NCI-H526 treated with DMSO at 0.1 percent for 48 hours (cell line): Measurements from ENCODE around the gene ZBTB16.

Source experiments
- DNase-seq: peaks from one replicate; lab custom pipeline; 2025; lab: John Stamatoyannopoulos, UW

The ZBTB16 gene

GRCh38 chr11:114130629-114131277 lies 71.2 kb downstream of the ZBTB16 start:
- DNase-seq: no peak

DNA sequence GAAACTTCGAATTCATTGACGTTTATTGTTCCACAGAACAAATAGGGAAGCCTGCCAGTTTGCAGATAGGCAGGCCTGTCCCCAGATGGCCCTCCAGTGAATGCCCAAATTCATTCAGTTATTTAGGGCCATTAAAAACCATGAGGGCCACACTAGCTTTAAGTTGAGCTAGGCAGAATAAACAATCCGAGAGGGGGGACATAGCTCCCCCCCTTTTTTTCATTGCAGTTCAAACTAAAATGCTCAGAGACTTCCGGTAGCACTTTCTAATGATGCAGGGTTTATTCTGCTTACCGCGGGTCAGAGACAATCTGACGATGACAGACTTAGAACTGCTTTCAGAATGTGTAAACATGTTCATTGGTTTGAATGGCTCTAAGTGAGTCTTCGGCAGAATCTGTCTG lies 72.0 kb downstream of the ZBTB16 start:
- no peak for DNase-seq

DNA sequence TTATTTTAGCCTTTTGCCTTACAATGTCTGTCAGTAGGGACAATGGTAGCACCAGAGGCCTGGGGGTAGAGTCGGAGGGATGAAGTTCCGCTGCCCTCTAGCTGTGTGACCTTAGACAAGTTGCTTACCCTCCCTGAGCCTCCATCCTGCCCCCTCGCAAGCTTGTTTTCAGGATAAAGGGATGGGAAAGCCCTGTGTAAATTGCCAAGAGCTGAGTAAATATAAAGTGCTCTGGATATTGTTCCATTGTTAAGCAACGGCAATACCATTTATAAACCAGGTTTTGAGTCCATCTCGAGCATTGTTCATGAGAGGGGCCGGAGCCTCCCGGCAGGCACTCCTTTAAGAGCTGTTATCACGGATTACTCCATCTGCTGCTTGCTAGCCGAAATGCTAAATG lies 72.9 kb downstream of the ZBTB16 start:
- DNase-seq: no peak

GRCh38 chr11:114132944-114133394 lies 73.5 kb downstream of the ZBTB16 start:
- no peak for DNase-seq

DNA sequence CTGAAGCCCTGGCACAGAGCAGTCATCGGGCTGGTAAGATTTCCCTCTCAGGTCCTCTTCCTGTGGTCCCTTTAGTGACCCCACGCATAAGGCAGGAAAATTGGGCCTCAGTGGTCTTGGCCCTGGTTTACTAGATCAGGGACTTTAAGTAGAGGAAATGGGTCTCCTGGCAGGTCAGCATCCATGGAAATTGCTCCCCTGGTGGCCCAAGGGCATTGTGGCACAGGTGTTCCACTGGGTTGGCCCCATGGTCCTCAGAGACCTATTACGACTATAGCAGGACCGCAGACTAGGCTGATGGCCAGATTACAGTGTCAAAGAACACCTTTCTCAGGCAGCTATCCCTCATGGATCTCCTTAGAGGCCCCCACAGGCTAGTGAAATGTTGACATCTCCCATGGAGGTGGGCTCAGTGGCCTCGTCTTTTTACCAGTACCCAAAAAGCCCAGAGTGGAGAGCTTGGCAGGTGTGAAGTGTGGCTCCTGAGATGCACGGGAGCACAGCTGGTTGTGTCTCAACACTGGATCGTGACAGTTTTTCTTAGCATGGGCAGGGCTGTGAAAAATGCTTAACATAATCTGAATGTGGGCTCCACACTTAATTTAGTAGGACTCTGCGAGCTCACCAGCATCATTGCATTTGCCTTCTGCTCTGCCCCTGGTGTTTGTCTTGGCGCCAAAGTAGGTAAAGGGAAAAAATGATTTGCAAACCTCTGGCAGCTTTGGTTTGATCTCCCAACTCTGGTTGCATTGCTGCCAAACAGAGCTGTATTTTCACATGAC lies 74.2 kb downstream of the ZBTB16 start:
- DNase-seq: no peak

DNA sequence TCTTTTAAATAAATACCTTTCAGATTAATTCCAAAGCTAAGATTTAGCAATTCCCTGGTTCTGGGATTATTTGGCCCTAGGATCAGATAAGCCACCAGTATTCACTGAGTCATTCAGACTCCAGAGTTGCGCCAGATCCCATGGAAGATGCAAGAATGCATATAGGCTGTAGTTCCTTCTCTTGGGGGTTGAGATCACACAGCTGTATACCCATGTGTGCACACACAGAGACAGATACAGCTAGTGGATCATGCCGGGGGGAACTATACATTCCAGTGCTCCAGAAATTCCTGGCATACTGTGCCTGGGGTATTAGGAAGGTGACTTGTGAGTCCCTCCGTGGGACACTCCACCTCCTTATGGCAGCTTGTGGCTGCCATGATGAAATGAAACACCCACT lies 75.4 kb downstream of the ZBTB16 start:
- DNase-seq: no peak

DNA sequence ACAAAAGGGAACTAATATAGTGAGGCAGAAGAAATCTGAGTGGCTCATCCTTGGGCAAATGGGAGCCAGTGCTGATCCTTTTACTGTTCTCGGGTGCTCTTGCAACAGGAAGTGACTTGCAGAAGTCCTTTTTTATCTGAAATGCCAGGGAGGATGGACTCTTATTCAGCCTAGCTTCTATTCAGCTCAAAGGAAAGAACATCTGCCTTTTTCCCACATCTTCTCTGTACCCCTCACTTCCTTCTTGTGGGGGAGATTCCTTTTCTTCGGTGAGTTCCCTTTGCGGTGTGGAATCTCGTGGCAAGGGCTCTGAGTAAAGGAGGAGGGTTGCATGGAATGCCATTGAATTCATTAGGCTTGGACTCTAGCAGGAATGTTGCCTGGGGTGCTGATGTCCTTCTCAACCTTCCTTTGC lies 76.2 kb downstream of the ZBTB16 start:
- no peak for DNase-seq

GRCh38 chr11:114136686-114137640 lies 77.5 kb downstream of the ZBTB16 start:
- DNase-seq: no peak

GRCh38 chr11:114137838-114138237 lies 78.3 kb downstream of the ZBTB16 start:
- DNase-seq: no peak

DNA sequence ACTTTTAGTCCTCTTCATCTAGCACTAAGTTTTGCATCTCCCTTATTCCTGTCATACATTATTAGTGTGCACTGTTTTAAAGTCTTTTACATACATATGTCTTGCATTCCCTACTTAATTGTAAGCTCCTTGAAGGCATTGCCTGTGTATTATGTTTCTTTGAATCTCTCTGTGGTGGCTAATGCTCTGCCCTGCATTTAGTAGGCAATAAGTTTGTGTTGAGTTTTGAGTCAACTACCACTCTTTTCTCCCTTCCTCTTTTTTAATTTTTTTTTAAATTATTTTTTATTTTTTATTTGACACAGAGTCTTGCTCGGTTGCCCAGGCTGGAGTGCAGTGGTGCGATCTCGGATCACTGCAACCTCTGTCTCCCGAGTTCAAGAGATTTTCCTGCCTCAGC lies 78.9 kb downstream of the ZBTB16 start:
- no peak for DNase-seq

- no peak for DNase-seq
Measured at GRCh38 chr11:114140826-114141225, 81.3 kb downstream of the ZBTB16 start.

GRCh38 chr11:114141863-114142580 lies 82.5 kb downstream of the ZBTB16 start:
- no peak for DNase-seq

GRCh38 chr11:114142707-114143106 lies 83.2 kb downstream of the ZBTB16 start:
- DNase-seq: no peak

DNA sequence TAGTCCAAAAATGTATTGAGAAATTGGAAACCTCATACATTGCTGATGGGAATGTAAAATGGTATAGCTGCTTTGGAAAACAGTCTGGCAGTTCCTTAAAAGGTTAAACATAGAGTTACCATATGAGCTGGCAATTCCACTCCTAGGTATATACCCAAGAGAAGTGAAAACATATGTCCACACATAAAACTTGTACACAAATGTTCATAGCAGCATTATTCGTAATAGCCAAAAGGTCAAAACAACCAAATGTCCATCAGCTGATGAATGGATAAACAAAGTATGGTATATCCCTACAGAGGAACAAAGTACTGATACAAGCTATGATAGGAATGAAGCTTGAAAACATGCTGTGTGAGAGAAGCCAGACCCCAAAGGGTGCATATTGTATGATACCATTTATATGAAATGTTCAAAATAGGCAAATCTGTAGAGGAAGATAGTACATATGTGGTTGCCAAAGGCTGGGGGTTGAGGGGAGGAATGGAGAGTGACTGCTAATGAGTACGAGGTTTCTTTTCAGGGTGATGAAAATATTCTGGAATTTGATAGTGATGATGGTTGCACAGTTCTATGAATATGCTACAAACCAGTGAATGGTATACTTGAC lies 85.8 kb downstream of the ZBTB16 start:
- no peak for DNase-seq

GRCh38 chr11:114147375-114148012 lies 88.0 kb downstream of the ZBTB16 start:
- DNase-seq: no peak

GRCh38 chr11:114148013-114148382 lies 88.5 kb downstream of the ZBTB16 start:
- DNase-seq: no peak

DNA sequence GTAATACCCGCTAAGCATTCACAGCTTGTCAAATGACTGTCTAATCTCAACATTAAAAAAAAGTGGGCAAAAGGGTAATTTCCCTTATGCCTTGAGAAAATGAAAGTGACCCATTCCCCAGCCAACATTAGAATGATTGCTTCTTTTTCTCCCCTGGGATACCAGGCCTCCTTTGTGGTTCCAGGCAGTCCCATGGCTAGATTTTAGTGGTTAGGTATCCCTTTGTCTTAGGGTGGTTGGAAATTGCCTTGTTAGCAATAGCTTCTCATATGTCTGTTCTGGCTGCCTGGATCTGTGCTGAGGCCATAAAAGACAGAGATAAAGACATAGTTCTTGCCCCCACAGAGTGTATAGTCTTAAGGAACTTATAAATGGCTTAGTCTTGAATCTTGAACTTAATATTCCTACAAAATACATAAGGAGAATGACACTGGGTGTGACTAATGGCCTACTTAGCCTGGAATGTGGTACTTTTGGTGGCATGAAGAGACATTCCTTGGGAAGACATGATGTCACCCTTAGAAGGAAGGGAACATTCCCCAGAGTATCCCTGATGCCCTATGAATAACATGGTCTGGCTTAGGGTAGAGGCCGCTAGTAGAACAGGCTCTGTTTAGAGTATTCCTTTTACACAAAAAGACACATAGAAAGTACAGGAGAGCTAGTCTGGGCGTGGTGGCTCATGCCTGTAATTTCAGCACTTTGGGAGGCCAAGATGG lies 90.3 kb downstream of the ZBTB16 start:
- no peak for DNase-seq

DNA sequence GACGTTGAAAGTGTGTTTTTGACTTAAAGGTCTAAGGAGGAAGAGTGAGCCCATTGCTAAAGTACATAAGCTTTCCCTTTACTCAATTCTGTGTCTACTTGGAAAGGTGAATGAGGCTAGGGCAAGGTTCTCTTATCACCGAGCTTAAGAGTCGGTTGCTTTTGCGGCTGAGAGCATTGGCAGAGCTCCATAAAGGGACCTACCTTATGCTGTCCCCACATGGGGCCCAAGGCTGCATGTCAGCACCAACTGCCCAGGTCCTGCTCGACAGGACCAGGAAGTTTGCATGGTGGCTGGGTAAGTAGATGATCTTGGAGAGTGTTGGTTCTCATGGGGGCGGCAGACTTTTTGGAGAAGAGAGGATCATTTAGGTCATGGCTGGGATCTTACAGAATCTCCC lies 91.2 kb downstream of the ZBTB16 start:
- DNase-seq: no peak

GRCh38 chr11:114151631-114152030 lies 92.1 kb downstream of the ZBTB16 start:
- DNase-seq: no peak

DNA sequence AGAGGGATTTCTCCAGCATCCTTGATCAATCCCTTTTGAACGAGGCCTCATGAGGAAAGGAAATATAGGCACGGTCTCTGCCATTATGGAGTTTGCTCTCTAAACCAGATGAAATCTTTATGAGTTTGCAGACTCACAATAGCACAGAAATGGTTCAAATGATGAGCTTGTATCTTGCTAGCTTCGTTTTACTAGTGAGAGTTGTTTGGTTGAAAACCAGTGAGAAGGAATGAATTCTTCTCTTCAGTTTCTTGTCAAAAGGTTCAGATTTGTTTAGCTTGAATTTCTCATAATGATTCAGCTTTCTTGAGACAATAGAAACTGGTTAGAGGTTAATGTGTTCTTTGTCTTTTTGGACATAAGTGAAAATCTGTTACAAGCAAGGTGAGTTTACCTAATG lies 92.7 kb downstream of the ZBTB16 start:
- no peak for DNase-seq
